Vagina (tissue), 2 donors: ENCODE results near the gene PTPRK.

Experiments
- POLR2A ChIP-seq, 2 donors: fragments of 450-650 bp; IDR thresholded peaks; one replicate each; pipeline ENCODE4 v1.6.1; 2017; ENCODE audit warnings: antibody characterized with exemption in 2 of 2, mild to moderate bottlenecking in 2 of 2, moderate library complexity in 2 of 2
- POLR2AphosphoS5 ChIP-seq, 2 donors: sonication (generic); formaldehyde crosslinking; IDR thresholded peaks; one replicate each; pipeline ENCODE4 v1.9.0; 2017; ENCODE audit warnings: antibody characterized with exemption in 2 of 2, mild to moderate bottlenecking in 2 of 2, low read depth in 1 of 2; ENCODE audit not compliant: insufficient read depth in 1 of 2
- TF ChIP-seq, protein P1 (sequence below), 3 experiments: fragments of 450-650 bp in 2 of 3; fragments of 200-600 bp in 1 of 3; sonication (generic) in 1 of 3; IDR thresholded peaks; one replicate each; pipeline ENCODE4 v1.5.1; 2017 to 2019; ENCODE audit warnings: antibody characterized with exemption in 3 of 3, mild to moderate bottlenecking in 2 of 3, moderate library complexity in 2 of 3

DNA sequence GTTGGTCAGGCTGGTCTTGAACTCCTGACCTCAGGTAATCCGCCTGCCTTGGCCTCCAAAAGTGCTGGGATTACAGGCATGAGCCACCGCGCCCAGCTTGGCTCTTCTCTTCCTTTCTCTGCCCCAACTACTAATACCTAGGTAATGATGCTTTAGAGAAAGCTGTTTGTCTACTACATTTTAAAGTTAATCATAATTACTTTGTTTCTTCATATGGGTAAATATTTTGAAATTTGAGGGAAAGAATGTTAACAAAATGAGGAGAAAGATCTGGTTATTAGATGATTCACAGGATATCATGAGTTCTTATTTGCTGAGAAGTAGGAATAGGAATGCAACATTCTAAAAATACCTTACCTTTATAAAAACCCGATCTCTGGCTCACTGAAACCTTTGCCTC is 18.4 kb upstream of the PTPRK start:
- TF ChIP-seq, protein P1, sequence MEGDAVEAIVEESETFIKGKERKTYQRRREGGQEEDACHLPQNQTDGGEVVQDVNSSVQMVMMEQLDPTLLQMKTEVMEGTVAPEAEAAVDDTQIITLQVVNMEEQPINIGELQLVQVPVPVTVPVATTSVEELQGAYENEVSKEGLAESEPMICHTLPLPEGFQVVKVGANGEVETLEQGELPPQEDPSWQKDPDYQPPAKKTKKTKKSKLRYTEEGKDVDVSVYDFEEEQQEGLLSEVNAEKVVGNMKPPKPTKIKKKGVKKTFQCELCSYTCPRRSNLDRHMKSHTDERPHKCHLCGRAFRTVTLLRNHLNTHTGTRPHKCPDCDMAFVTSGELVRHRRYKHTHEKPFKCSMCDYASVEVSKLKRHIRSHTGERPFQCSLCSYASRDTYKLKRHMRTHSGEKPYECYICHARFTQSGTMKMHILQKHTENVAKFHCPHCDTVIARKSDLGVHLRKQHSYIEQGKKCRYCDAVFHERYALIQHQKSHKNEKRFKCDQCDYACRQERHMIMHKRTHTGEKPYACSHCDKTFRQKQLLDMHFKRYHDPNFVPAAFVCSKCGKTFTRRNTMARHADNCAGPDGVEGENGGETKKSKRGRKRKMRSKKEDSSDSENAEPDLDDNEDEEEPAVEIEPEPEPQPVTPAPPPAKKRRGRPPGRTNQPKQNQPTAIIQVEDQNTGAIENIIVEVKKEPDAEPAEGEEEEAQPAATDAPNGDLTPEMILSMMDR (IDR thresholded peaks at IDR 0.05): no peak
- TF ChIP-seq POLR2A (IDR thresholded peaks at IDR 0.05) (no peak), POLR2AphosphoS5 (IDR thresholded peaks at IDR 0.05; ENCODE audit: insufficient read depth in 1 of 2, low read depth in 1 of 2) (no peak)
